HepG2 (cell line): ENCODE data around the gene TMEM108. TPM values are rescaled to one million over a fixed set of nuclear protein-coding genes. Genes with fewer than 3 reads are reported as not detected.

Experiments
- ATAC-seq: fragments of 200-7000 bp; cut with Tn5 transposase; 3 replicates; pipeline ENCODE4 v1.9.1; 2020; ENCODE audit warnings: mild to moderate bottlenecking, moderate library complexity
- BruUV-seq: library from RNA; stranded (reverse); fragments of 400-500 nt; replicated peaks from 2 replicates; lab custom pipeline; 2021; lab: Mats Ljungman, UMichigan
- CTCF ChIA-PET: fragments of 300-600 bp; formaldehyde crosslinking; extraction: SDS; loops from one replicate; lab custom pipeline; 2021; ENCODE audit warnings: low total read pairs, inconsistent platforms, low intra/inter-chr PET ratio; lab: Yijun Ruan, JAX
- POLR2A ChIA-PET: fragments of 350-600 bp; sonication (Branson Sonifier 250); formaldehyde crosslinking; loops from one replicate; lab custom pipeline; 2020; ENCODE audit warnings: antibody characterized with exemption, inconsistent platforms; lab: Yijun Ruan, JAX
- DNase-seq: peaks from one replicate; pipeline ENCODE4 v3.0.0-alpha.2; 2015; ENCODE audit warnings: low spot score
- FAIRE-seq: peaks from 3 replicates; lab custom pipeline; 2011; peaks lifted over from hg19 to GRCh38; lab: Jason Lieb, UNC
- H2AFZ ChIP-seq: one replicate; pipeline ENCODE4 v1.6.1; 2011; ENCODE audit warnings: low read length, inconsistent platforms
- H3K27ac ChIP-seq: fragments of 300-600 bp; 3 replicates; pipeline ENCODE4 v1.8.0; 2011; ENCODE audit warnings: mixed run types, mild to moderate bottlenecking, mixed read lengths, low read length, inconsistent platforms; ENCODE audit not compliant: insufficient read depth; ENCODE audit errors: extremely low read length
- H3K27me3 ChIP-seq, 2 experiments: fragments of 200-600 bp in 1 of 2; 2 replicates in 1 of 2; 3 replicates in 1 of 2; pipeline versions ENCODE4 v1.6.0 to v1.8.0; 2011; ENCODE audit warnings: low read length in 2 of 2, mild to moderate bottlenecking in 2 of 2, moderate library complexity in 2 of 2, inconsistent platforms in 1 of 2; ENCODE audit not compliant: insufficient read depth in 2 of 2, control insufficient read depth in 1 of 2
- H3K36me3 ChIP-seq, 2 experiments: fragments of 200-600 bp in 1 of 2; replicated peaks in 1 of 2; 2 replicates in 1 of 2; 3 replicates in 1 of 2; pipeline versions ENCODE4 v1.5.1 to v1.8.0; 2011; ENCODE audit warnings: low read length in 2 of 2, inconsistent platforms in 1 of 2; ENCODE audit not compliant: insufficient read depth in 2 of 2, control insufficient read depth in 1 of 2
- H3K4me1 ChIP-seq: 2 replicates; pipeline ENCODE4 v1.5.1; 2012; ENCODE audit warnings: low read length, inconsistent platforms; ENCODE audit not compliant: insufficient read depth
- H3K4me2 ChIP-seq: 2 replicates; pipeline ENCODE4 v1.6.0; 2011; ENCODE audit warnings: low read depth, low read length, inconsistent platforms
- H3K4me3 ChIP-seq, 3 experiments: fragments of 200-600 bp in 1 of 3; sonication (generic), shearing (Covaris generic) in 1 of 3; replicated peaks in 1 of 3; 2 replicates each; pipeline ENCODE4 v1.5.1; 2011 to 2016; ENCODE audit warnings: low read length in 3 of 3, inconsistent platforms in 2 of 3, low read depth in 2 of 3, mild to moderate bottlenecking in 2 of 3, control low read depth in 1 of 3, mixed read lengths in 1 of 3; ENCODE audit not compliant: insufficient read depth in 1 of 3
- H3K79me2 ChIP-seq: one replicate; pipeline ENCODE4 v1.6.1; 2011; ENCODE audit warnings: low read length, inconsistent platforms; ENCODE audit not compliant: insufficient read depth
- H3K9ac ChIP-seq: 2 replicates; pipeline ENCODE4 v1.6.0; 2011; ENCODE audit warnings: mild to moderate bottlenecking, low read depth, low read length, inconsistent platforms; ENCODE audit not compliant: insufficient read depth
- H3K9me3 ChIP-seq: 2 replicates; pipeline ENCODE4 v1.5.1; 2012; ENCODE audit warnings: mild to moderate bottlenecking, low read length
- H4K20me1 ChIP-seq: 2 replicates; pipeline ENCODE4 v1.6.0; 2011; ENCODE audit warnings: inconsistent platforms, mild to moderate bottlenecking, low read length, moderate library complexity; ENCODE audit not compliant: insufficient read depth
- HOXA9 ChIP-seq: sonication (generic); formaldehyde crosslinking; IDR thresholded peaks from 2 replicates; pipeline ENCODE4 v1.8.1; 2022; ENCODE audit warnings: missing genetic modification reagents, mild to moderate bottlenecking, moderate library complexity, borderline replicate concordance
- SMARCE1 ChIP-seq: fragments of 450-650 bp; IDR thresholded peaks from 2 replicates; pipeline ENCODE4 v1.6.1; 2017; ENCODE audit warnings: borderline replicate concordance
- SP5 ChIP-seq: IDR thresholded peaks from 2 replicates; pipeline ENCODE4 v1.6.1; 2016; ENCODE audit warnings: low read depth, borderline replicate concordance
- ZNF747 ChIP-seq: sonication (generic); formaldehyde crosslinking; IDR thresholded peaks from 2 replicates; pipeline ENCODE4 v1.8.1; 2023; ENCODE audit warnings: missing genetic modification reagents, mild to moderate bottlenecking, borderline replicate concordance
- WGBS: methylation state at CpG from one replicate; pipeline ENCODE4 v1.1.6; 2017; ENCODE audit warnings: low lambda C conversion rate; 5-methylcytosine and 5-hydroxymethylcytosine counted together
- in situ Hi-C: cut with HindIII; loops from 2 replicates; pipeline ENCODE4 v1.10.0; 2017; ENCODE audit warnings: low pct_unique_long_range_greater_than_20kb; ENCODE audit not compliant: extremely low pct_ligation_motif_present
- intact Hi-C: fragments of 100-400 bp; cut with micrococcal nuclease; formaldehyde crosslinking; loops from one replicate; pipeline ENCODE4 v1.10.0; 2022; ENCODE audit not compliant: unreplicated experiment
- polyA plus RNA-seq, 8 experiments: library from polyadenylated mRNA; depleted of rRNA in 3 of 8; stranded (reverse) in 7 of 8; unstranded in 1 of 8; fragments of >200 nt; fragmentation: Illumina TruSeq in 4 of 8; extraction: Trizol in 4 of 8; gene quantifications; 2 replicates each; pipeline versions ENCODE4 v1.2.1 to v1.2.3, GENCODE V29; 2011 to 2016; ENCODE audit warnings: low read depth in 4 of 8, missing spikeins in 1 of 8, mixed read lengths in 1 of 8; ENCODE audit not compliant: insufficient read depth in 1 of 8
- total RNA-seq, 5 experiments: library from RNA; depleted of rRNA; stranded (reverse); fragments of >200 nt; fragmentation: Illumina TruSeq; extraction: Trizol; gene quantifications; 2 replicates each; pipeline ENCODE4 v1.2.3, GENCODE V29; 2016; ENCODE audit warnings: low read depth in 1 of 5
- TF ChIP-seq, protein P1 (sequence below), 2 experiments: sonication (generic) in 1 of 2; formaldehyde crosslinking in 1 of 2; IDR thresholded peaks; 2 replicates each; pipeline versions ENCODE4 v1.4.0 to v1.6.1; 2016 to 2020; ENCODE audit warnings: borderline replicate concordance in 1 of 2, low read depth in 1 of 2, mild to moderate bottlenecking in 1 of 2, missing genetic modification reagents in 1 of 2

TMEM108 gene
- total and polyA plus RNA-seq, 2 of the 13 experiments (the other 11 are each of a cell fraction or from before 2014, with no cell fraction given) = not detected

DNA sequence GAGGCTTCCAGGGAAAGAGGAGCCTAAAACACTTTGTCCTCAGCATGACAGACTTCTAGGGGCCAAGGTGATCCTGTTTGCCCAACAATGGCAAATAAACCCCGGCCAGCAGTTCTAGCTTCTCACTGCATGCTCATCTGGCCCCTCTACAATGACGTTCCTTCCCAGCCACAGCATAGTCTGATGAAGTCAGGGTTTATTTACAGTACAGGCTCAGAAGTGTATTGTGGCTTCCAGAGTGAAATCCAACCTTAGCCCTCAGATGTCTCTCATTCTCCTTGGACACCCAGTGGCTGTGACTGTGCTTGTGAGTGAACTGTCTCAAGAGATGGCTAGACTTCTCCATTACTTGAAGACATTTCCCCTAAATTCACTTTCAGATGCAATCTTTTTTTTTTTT lies 402.5 kb downstream of the TMEM108 start:
- FAIRE-seq (no peak), ATAC-seq (peak; percentile 58; the same call in 2 of the 3 replicates)

More for the DNA sequence above, 402.5 kb downstream of the TMEM108 start:
- Histone ChIP-seq H3K36me3 (no peaks in the 10 kb centered on the region), H2AFZ (no peak overlapping the region), H4K20me1 (no peaks in the 10 kb centered on the region), H3K4me3 (no peak overlapping the region), H3K79me2 (no peaks in the 10 kb centered on the region), H3K4me1 (peaks cover 27% of the 10 kb centered on the region), H3K27ac (no peak overlapping the region), H3K27me3 (no peaks in the 10 kb centered on the region), H3K4me2 (no peak overlapping the region), H3K9me3 (no peaks in the 10 kb centered on the region), H3K9ac (no peak overlapping the region)
- intact Hi-C loops = loop anchor here (5.0 kb wide), 1 partner anchor 137 kb away; no protein-coding TSS in a partner anchor
- TF ChIP-seq SMARCE1 (no peak), SP5 (CRISPR knock-in tag) (no peak), ZNF747 (CRISPR knock-in tag) (no peak), HOXA9 (CRISPR knock-in tag) (no peak)
- TF ChIP-seq, protein P1, sequence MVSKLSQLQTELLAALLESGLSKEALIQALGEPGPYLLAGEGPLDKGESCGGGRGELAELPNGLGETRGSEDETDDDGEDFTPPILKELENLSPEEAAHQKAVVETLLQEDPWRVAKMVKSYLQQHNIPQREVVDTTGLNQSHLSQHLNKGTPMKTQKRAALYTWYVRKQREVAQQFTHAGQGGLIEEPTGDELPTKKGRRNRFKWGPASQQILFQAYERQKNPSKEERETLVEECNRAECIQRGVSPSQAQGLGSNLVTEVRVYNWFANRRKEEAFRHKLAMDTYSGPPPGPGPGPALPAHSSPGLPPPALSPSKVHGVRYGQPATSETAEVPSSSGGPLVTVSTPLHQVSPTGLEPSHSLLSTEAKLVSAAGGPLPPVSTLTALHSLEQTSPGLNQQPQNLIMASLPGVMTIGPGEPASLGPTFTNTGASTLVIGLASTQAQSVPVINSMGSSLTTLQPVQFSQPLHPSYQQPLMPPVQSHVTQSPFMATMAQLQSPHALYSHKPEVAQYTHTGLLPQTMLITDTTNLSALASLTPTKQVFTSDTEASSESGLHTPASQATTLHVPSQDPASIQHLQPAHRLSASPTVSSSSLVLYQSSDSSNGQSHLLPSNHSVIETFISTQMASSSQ (IDR thresholded peaks at IDR 0.05; ENCODE audit: low read depth) = no peak
- TF ChIP-seq, protein P1 (CRISPR knock-in tag; IDR thresholded peaks at IDR 0.05; ENCODE audit: borderline replicate concordance) = no peak
- BruUV-seq = no TSS peak
- in situ Hi-C loops = no loop called here
- no peak for DNase-seq
- 0% methylated on average over 2 of the region's 2 CpGs for WGBS
- POLR2A ChIA-PET = no interaction called here
- CTCF ChIA-PET = no interaction called here
